ENCODE measurements around the gene NXPH4. TPM values are rescaled to one million over a fixed set of nuclear protein-coding genes. Genes with fewer than 3 reads are reported as not detected.

The NXPH4 gene
- total RNA-seq, 1 donor from 2014 or later, result 0.53 TPM

DNA sequence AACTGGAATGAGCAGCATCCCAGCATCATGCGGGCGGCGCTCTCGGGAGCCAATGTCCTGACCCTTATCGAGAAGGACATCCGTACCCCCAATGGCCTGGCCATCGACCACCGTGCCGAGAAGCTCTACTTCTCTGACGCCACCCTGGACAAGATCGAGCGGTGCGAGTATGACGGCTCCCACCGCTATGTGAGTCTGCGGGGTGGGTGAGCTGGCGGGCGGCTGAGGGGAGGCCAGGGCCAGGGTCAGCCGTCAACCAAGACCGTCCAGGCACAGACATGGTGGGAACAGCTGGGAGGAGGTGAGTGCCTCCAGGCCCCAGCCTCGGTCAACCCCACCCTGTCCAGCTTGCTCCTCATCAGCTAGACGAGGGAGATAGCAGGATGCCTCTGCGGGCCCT, 25.8 kb upstream of the NXPH4 start:
- Histone ChIP-seq H3K4me3 (ENCODE audit: low read depth, low read length) (no peak overlapping the region), H3K36me3 (ENCODE audit: control insufficient read depth, insufficient read depth, low read length) (peaks cover 67% of the 10 kb centered on the region), H3K27me3 (ENCODE audit: control insufficient read depth, insufficient read depth, low read length) (no peaks in the 10 kb centered on the region)
- no peak for FAIRE-seq
- TF ChIP-seq, protein P1, sequence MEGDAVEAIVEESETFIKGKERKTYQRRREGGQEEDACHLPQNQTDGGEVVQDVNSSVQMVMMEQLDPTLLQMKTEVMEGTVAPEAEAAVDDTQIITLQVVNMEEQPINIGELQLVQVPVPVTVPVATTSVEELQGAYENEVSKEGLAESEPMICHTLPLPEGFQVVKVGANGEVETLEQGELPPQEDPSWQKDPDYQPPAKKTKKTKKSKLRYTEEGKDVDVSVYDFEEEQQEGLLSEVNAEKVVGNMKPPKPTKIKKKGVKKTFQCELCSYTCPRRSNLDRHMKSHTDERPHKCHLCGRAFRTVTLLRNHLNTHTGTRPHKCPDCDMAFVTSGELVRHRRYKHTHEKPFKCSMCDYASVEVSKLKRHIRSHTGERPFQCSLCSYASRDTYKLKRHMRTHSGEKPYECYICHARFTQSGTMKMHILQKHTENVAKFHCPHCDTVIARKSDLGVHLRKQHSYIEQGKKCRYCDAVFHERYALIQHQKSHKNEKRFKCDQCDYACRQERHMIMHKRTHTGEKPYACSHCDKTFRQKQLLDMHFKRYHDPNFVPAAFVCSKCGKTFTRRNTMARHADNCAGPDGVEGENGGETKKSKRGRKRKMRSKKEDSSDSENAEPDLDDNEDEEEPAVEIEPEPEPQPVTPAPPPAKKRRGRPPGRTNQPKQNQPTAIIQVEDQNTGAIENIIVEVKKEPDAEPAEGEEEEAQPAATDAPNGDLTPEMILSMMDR (IDR thresholded peaks at IDR 0.05; ENCODE audit: insufficient read depth, low read length, severe bottlenecking), result no peak
- no peak for DNase-seq (ENCODE audit: low read depth)

DNA sequence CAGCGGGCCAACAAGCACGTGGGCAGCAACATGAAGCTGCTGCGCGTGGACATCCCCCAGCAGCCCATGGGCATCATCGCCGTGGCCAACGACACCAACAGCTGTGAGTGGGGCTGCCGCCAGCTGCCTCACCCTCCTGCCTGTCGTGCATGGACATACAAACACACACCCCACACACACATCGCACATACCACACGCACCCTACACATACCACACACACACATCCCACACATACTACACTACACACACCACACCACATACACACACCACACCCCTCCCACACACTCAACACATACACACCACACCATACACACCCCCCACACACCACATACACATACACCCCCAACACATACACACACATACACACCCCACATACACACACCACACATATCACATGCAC, 25.2 kb upstream of the NXPH4 start:
- FAIRE-seq, result no peak
- TF ChIP-seq, protein P1 (IDR thresholded peaks at IDR 0.05; ENCODE audit: insufficient read depth, low read length, severe bottlenecking), result no peak
- no peaks in the 10 kb centered on the region for H3K27me3 ChIP-seq (ENCODE audit: control insufficient read depth, insufficient read depth, low read length)
- H3K4me3 ChIP-seq (ENCODE audit: low read depth, low read length), result no peak overlapping the region
- DNase-seq (ENCODE audit: low read depth), result no peak
- H3K36me3 ChIP-seq (ENCODE audit: control insufficient read depth, insufficient read depth, low read length), result peaks cover 69% of the 10 kb centered on the region

DNA sequence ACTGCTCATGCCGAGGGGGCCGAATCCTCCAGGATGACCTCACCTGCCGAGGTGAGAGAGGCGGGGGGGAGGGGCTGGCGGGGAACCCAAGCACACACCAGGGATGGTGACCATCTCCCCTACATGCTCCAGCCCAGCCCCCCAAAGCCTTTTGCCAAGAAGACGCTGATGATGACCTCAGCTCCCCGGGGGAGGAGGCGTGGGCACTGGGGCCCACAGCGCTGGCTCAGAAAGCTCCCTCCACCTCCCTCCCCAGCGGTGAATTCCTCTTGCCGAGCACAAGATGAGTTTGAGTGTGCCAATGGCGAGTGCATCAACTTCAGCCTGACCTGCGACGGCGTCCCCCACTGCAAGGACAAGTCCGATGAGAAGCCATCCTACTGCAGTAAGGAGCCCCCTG, 23.7 kb upstream of the NXPH4 start:
- H3K27me3 ChIP-seq (ENCODE audit: control insufficient read depth, insufficient read depth, low read length), result no peaks in the 10 kb centered on the region
- TF ChIP-seq, protein P1 (IDR thresholded peaks at IDR 0.05; ENCODE audit: insufficient read depth, low read length, severe bottlenecking), result no peak
- FAIRE-seq (no peak), DNase-seq (ENCODE audit: low read depth) (no peak)
- no peak overlapping the region for H3K4me3 ChIP-seq (ENCODE audit: low read depth, low read length)
- H3K36me3 ChIP-seq (ENCODE audit: control insufficient read depth, insufficient read depth, low read length), result peaks cover 69% of the 10 kb centered on the region

DNA sequence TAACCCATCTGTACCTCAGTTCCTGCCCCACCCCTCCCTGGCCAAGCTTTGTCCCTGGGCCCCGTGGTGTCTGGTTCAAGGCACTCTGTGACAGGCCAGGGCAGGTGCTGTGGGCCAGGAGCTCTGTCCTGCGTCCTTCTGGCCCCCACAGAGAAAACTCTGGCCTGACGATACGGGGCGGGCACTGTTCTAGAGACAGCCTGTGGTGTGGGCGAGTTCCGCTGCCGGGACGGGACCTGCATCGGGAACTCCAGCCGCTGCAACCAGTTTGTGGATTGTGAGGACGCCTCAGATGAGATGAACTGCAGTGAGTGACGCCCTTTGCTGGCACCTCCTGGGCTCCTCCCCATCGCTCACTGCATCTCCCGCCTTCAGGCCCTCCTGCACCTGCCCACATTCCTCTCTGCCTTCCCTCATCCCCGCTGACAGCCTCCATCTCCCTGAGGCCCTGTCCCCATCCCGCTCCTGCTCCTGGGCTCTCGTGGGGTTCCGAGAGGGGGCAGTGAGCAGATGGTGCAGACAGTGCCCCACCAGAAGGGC, 22.8 kb upstream of the NXPH4 start:
- Histone ChIP-seq H3K27me3 (ENCODE audit: control insufficient read depth, insufficient read depth, low read length) (no peaks in the 10 kb centered on the region), H3K4me3 (ENCODE audit: low read depth, low read length) (no peak overlapping the region), H3K36me3 (ENCODE audit: control insufficient read depth, insufficient read depth, low read length) (peaks cover 69% of the 10 kb centered on the region)
- FAIRE-seq (no peak), DNase-seq (ENCODE audit: low read depth) (no peak)
- TF ChIP-seq, protein P1 (IDR thresholded peaks at IDR 0.05; ENCODE audit: insufficient read depth, low read length, severe bottlenecking), result no peak

DNA sequence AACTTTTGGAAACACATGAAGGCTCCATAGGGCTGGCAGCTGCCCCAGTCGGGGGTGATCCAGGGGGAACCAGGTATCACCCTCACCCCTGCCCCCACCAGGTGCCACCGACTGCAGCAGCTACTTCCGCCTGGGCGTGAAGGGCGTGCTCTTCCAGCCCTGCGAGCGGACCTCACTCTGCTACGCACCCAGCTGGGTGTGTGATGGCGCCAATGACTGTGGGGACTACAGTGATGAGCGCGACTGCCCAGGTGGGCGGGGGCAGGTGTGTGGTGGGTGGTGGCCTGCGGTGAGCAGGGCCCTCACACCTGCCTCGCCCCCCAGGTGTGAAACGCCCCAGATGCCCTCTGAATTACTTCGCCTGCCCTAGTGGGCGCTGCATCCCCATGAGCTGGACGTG, 22.3 kb upstream of the NXPH4 start:
- DNase-seq (ENCODE audit: low read depth) (no peak), FAIRE-seq (no peak)
- TF ChIP-seq, protein P1 (IDR thresholded peaks at IDR 0.05; ENCODE audit: insufficient read depth, low read length, severe bottlenecking), result no peak
- Histone ChIP-seq H3K36me3 (ENCODE audit: control insufficient read depth, insufficient read depth, low read length) (peaks cover 65% of the 10 kb centered on the region), H3K4me3 (ENCODE audit: low read depth, low read length) (no peak overlapping the region), H3K27me3 (ENCODE audit: control insufficient read depth, insufficient read depth, low read length) (no peaks in the 10 kb centered on the region)

DNA sequence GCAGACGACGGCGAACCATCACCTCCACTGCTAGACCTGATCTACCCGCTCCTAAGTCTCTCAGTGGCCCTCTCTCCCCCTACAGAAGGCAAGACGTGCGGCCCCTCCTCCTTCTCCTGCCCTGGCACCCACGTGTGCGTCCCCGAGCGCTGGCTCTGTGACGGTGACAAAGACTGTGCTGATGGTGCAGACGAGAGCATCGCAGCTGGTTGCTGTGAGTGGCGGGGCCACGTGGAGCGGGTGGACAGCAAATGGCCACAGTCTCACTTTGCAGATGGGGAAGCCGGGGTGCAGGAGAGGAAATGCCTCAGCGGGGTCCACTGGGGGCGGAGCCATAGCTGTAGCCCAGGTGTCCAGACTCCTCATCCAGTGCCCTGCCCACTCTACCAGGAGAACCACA, 21.4 kb upstream of the NXPH4 start:
- FAIRE-seq (no peak), DNase-seq (ENCODE audit: low read depth) (no peak)
- no peaks in the 10 kb centered on the region for H3K27me3 ChIP-seq (ENCODE audit: control insufficient read depth, insufficient read depth, low read length)
- no peak overlapping the region for H3K4me3 ChIP-seq (ENCODE audit: low read depth, low read length)
- TF ChIP-seq, protein P1 (IDR thresholded peaks at IDR 0.05; ENCODE audit: insufficient read depth, low read length, severe bottlenecking), result no peak
- peaks cover 69% of the 10 kb centered on the region for H3K36me3 ChIP-seq (ENCODE audit: control insufficient read depth, insufficient read depth, low read length)

Data from bronchial epithelial cell (primary cell).